CMK (cell line): ENCODE results near the gene DRG2.

Experiments used
- DNase-seq: peaks from one replicate; pipeline ENCODE4 v3.0.0-alpha.2; 2010; ENCODE audit warnings: low read depth

DRG2 gene

DNA sequence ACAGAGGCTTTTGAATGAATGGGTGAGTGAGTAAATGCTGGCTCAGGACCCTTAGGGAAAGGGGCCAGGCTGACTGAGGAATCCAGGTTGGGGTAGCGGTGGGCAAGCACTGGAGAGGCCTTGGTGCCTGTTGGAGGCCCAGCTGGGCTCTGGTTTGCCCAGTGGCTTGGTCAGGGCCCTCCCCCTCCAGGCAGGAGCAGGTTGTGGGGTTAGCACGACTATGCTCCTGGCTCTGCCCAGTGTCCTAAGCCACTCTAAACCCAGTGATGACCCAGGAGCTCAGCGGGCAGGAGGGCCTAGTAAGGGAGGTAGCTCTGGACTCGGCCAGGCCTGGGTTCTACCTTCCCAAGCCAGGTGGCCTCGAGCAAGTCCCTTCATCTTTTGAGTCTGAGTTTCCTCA lies 28.3 kb downstream of the DRG2 start:
- DNase-seq: no peak

DNA sequence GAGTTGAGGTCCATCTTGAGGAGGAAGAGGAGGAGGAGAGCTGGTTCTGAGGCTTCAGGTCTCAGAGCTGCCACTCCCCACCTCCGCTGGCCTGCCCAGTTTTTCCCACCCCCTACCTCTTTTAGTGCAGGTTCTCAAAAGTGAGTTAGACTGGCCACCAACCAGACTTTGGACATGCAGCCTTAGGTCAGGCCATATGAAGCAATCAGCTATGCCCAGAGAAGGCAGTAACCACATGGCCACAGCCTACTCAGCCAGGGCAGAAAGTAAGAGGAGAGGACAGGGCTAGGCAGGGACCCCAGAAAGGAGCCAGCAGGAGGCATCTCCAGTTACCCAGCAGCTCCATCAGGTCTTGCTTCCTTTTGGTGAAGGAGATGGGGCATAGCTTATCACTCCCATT lies 29.8 kb downstream of the DRG2 start:
- DNase-seq: no peak

DNA sequence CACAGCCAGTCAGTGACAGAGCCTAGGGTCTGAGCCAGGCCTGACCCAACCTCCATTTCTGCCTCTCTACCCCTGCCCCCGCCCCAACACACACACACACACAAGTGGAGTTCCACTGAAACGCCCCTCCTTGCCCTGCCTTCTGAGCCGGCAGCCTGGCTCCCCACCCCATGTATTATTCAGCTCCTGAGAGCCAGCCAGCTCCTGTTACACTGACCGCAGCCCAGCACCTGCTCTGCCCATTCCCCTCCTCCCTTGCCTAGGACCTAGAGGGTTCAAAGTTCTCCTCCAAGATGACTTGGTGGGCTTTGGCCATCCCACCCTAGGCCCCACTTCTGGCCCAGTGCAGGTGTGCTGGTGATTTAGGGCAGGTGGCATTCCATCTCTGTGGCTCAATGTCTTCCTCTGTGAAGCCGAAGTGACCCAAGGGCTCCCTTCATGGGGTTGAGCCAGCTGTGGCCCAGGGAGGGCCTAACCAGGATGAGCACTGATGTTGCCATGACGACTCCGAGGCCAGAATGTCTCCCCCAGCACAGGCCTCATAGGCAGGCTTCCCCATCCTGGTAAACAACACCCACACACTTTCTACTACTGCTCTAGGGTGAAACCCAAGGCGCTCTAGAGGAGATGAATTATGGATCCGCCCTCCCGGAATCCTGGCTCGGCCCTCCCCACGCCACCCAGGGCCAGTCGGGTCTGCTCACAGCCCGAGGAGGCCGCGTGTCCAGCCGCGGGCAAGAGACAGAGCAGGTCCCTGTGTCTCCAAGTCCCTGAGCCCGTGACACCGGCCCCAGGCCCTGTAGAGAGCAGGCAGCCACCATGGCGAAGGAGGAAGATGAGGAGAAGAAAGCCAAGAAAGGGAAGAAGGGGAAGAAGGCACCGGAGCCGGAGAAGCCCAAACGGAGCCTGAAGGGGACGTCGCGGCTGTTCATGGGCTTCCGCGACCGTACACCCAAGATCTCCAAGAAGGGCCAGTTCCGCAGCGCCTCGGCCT lies 30.5 kb downstream of the DRG2 start:
- no peak for DNase-seq

DNA sequence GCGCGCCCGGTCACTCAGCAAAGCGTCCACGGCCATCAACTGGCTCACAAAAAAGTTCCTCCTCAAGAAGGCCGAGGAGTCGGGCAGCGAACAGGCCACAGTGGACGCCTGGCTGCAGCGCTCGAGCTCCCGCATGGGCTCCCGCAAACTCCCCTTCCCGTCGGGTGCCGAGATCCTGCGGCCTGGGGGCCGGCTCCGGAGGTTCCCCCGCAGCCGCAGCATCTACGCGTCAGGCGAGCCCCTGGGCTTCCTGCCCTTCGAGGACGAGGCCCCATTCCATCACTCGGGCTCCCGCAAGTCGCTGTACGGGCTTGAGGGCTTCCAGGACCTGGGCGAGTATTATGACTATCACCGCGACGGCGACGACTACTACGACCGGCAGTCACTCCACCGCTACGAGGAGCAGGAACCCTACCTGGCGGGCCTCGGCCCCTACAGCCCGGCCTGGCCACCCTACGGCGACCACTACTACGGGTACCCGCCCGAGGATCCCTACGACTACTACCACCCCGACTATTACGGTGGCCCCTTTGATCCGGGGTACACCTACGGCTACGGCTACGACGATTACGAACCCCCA lies 31.5 kb downstream of the DRG2 start:
- no peak for DNase-seq

DNA sequence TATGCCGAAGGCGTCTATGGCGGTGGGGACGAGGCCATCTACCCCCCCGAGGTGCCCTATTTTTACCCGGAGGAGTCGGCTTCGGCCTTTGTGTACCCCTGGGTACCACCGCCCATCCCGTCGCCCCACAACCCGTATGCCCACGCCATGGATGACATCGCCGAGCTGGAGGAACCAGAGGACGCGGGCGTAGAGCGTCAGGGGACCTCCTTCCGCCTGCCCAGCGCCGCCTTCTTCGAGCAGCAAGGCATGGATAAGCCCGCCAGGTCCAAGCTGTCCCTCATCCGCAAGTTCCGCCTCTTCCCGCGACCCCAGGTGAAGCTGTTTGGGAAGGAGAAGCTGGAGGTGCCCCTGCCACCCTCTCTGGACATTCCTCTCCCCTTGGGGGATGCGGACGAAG lies 32.2 kb downstream of the DRG2 start:
- no peak for DNase-seq

DNA sequence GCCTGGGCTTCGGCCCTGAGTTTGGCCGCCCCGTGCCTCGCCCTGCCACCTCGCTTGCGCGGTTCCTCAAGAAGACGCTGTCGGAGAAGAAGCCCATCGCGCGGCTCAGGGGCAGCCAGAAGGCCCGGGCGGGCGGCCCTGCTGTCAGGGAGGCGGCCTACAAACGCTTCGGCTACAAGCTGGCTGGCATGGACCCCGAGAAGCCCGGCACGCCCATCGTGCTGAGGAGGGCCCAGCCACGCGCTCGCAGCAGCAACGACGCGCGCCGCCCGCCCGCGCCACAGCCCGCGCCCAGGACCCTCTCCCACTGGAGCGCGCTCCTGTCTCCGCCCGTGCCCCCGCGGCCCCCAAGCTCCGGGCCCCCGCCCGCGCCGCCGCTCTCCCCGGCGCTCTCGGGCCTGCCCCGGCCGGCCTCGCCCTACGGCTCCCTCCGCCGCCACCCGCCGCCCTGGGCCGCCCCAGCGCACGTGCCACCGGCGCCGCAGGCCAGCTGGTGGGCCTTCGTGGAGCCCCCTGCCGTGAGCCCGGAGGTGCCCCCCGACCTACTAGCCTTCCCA lies 32.8 kb downstream of the DRG2 start:
- DNase-seq: no peak

DNA sequence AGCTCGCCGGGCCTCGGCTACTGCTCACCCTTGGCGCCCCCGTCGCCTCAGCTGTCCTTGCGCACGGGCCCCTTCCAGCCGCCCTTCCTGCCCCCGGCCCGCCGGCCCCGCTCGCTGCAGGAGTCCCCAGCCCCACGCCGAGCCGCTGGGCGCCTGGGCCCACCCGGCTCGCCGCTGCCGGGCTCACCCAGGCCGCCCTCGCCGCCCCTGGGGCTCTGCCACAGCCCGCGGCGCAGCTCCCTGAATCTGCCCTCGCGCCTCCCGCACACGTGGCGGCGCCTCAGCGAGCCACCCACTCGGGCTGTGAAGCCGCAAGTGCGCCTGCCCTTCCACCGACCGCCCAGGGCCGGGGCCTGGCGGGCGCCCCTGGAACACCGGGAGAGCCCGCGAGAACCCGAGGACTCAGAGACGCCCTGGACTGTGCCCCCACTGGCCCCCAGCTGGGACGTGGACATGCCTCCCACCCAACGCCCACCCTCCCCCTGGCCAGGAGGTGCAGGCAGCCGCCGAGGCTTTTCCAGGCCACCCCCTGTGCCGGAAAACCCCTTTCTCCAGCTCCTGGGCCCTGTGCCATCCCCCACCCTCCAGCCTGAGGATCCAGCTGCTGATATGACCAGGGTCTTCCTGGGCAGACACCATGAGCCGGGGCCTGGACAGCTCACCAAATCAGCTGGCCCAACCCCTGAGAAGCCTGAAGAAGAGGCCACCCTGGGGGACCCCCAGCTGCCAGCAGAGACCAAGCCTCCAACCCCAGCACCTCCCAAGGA lies 33.6 kb downstream of the DRG2 start:
- no peak for DNase-seq

DNA sequence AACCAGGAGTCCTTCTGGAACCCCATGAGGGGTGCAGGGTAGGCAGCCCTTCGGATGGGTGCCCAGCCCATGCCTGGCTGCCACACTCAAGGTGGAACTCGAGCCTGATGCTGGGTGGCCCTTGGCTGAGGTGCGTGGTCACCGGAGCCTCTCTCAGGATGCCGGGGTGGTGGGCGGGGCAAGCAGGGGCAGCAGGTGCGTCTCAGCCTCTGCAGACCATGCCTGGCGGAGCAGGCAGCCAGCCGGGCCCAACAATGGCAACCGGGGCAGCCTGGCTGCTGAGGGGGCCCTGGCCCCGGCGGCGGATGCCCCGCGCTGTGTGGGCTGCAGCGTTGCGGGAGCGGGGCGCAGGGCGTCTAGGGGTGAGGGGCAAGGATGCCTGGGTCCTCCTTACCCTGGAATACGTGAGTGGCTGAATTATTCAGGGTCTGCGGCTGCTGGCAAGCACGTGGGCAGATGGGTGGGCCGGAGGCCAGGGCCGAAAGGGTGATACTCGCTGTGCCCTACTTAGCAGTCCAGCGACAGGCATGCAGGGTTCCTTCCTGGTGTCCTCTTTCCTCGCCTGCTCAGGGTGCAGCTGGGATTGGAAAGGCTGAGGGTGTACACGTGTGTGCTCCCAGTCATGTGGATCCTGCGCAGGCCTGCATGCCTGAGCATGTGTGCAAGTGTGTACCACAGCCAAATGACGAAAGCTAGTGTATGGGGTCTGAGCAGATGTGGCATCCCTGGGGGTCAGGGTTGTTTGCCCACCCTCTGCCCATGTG lies 35.4 kb downstream of the DRG2 start:
- no peak for DNase-seq

DNA sequence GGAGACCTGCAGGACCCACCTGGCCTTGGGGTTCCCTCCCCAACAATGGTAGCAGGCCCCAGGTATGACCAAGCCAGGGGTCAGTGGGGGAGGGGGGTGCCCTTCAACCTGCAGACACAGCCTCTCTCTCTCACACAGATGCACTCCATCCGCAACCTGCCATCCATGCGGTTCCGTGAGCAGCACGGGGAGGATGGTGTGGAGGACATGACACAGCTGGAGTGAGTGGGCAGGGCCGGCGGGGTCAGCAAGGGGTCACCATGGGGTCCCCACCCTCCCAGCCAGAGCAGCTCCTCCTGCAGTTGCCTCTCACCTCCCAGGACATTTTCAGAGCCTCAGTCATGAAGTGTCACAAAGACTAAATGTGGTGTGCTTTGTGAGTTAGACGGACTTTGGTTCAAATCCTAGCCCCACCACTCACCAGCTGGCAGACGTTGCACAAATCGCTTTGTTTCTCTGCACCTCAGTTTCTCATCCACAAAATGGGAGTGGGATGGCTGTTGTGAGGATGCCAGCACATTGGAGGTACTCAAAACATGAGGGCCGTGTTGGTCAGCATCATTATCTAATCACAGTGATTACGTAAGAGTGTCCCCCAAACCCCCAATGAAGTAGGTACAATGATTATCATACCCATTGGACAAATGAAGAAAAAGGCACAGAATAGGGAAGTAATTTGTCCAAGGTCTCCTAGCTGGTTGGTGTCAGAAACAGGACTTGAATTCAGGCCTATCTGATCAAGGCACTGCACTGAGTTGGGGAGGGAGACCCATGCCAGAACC lies 36.8 kb downstream of the DRG2 start:
- no peak for DNase-seq

DNA sequence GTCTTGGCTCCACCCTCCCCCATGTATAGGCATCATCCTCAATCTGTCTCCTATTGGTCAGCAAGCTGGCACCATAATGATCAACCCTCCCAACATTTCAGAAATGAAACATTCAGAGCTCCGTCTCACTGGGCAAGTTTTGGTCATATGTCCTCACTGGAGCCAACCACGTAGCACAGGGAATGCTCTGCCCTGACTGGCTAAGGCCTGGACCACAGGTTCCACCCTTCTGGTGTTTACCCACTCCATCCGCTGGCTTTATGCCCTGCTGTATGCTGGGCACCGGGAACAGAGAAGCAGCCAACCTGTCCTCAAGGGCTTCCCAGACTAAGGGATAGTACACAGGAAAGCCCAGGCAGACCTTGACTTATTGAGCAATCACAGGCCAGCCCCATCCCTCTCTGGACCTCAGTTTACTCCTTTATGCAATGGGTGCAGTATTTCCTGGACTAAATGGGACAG lies 41.3 kb downstream of the DRG2 start:
- no peak for DNase-seq

DNA sequence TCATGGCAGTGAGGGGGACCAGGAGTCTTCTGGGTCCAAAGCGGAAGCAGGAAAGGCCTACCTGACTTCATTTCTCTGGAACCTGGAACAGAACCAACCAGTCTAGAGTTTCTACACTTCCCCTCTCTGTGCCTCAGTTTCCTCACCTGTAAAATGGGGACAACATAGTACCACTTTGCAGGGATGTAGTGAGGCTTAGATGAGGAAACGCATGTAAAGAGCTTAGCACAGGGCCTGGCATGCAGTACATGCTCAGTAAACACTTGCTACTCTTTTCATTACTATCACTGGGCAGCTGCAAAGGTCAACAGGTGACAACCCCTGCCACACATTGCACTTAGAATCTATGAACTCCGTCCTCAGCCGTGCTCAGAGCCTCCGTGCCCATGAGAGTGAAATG lies 45.0 kb downstream of the DRG2 start:
- no peak for DNase-seq

DNA sequence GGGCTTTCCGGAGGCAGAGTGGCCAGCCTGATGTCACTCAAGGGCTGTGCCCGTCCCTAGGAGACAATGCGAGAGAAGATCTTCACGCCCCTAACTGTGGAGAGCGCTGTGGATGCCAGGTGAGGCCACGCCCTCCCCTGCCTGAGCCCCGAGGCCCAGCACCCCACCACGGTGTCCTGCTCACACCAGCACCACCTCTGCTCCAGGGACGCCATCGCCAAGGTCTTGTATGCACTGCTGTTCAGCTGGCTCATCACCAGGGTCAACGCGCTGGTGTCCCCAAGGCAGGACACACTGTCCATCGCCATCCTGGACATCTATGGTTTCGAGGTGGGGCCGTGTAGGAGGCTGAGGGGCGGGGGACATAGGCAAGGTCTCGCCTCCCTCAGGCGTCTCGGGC lies 48.6 kb downstream of the DRG2 start:
- no peak for DNase-seq

DNA sequence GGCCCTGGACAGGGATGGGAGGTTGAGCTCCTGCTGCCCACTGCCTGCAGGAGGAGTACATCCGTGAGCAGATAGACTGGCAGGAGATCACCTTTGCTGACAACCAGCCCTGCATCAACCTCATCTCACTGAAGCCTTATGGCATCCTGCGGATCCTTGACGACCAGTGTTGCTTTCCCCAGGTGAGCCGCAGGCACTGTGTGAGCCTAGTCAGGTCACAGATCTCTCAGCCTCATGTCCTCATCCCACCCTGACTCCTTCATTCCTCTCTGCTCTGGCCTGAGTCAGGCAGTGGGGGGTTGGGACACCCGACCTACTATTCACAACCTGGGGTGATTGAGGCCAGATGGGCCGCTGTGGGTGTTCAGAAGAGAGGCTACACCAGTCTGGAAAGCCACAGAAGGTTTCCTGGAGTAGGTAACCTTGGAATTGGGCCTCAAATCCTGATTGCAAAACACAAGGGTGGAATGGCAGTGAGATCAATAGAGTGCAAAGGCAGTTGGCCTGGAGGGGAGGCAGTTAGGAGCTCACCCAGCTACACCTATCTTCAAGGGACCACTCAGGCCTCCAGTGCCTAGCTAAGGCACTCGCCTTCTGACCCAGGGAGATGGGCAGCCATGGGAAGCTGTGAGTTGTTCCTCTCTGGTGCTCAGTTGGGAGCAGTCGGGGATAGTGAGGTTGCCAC lies 50.5 kb downstream of the DRG2 start:
- DNase-seq: no peak

DNA sequence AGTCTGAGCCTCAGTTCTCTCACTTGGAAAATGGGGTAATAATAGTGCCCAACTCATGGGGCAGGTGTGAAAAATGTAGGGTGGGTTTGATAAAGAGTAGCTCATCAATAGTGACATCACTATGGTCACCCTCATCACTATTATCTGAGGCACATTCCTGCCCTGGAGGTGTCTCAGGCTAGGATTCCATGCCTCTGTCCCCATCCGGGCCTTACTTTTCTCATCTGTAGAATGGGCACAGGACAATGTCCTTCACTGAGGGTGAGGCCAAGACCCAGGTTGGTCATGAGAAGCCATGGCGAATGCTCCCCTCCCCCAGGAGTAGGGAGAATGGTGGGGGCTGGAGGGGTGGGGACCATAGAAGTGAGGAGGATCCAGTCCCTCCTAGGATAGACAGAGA lies 51.3 kb downstream of the DRG2 start:
- no peak for DNase-seq

DNA sequence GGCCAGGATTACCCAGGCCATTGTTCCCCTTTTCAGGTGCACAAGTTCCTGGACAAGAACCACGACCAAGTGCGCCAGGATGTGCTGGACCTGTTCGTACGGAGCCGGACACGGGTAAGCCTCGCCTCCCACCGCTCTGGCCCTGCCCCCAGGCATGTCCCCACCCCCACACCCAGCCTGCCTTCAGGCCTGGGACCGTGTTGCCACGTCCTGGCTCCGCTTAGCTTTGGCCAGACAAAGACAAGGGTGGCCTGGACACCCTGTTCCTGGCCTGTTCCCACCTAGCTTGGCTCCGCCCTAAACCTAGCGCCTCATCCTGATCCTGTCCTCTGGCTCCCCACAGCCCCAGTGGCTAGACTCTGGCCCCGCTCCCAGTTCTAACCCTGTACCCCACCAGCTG lies 51.8 kb downstream of the DRG2 start:
- no peak for DNase-seq

DNA sequence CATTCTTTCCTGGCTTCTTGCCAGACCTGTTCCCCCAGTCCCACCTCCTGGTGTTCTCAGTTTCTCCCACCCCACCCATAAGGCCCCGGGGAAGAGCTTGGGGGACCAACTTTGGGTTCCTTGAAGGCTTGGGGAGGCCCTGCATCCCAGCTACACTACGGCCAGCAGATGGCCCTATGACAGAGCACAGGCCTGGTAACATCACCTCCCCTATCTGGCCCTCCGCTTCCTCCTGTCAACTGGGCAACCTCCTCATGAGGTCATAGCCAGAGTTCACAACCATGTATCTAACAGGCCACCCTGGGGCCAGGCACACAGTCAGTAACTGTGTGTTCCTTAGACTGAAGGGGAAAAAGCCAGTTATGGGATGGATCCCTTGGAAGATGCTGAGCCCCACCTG lies 52.2 kb downstream of the DRG2 start:
- DNase-seq: no peak

DNA sequence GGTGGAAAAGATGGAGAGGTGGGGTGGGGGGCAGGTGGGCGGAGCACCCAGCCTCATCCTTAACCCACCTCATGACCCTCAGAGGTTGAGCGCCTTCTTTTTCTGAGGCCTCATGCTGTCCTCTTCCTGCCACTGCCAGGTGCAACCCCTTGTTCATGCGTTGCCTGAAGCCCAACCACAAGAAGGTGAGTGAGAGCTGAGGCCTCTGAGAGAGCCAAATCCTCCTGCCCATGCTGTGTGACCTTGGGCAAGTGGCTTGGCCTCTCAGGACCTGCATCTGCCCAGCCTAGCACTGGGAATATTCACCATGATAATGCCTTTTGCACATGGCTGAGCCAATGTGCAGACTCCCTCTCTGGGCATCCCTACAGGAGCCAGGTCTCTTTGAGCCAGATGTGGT lies 52.9 kb downstream of the DRG2 start:
- DNase-seq: no peak

DNA sequence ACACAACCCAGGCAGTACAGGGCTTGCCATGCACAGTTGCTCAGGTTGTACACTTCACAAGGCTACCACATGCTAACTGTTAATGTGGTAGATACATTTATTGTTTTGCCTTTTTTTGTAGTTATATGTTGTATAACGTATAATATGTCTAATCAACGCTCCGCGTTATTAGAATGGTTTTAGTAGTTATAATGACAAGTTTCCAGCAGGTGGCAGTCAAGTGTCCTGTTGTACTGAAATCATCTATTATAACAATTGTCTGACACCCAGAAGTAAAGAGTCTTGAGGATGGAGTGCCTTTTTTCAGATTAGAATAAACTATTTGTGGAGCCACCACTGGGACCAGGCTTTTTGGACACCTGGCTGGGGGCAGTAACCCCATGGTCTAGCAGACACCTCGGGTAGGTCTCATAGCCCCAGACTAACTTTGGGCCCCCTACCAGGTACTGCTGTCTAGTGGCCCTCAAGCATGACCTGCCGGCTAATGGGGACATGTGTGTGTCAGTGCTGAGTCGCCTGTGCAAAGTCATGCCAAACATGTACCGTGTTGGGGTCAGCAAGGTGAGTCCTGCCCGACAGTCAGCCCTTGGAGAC lies 53.6 kb downstream of the DRG2 start:
- no peak for DNase-seq

DNA sequence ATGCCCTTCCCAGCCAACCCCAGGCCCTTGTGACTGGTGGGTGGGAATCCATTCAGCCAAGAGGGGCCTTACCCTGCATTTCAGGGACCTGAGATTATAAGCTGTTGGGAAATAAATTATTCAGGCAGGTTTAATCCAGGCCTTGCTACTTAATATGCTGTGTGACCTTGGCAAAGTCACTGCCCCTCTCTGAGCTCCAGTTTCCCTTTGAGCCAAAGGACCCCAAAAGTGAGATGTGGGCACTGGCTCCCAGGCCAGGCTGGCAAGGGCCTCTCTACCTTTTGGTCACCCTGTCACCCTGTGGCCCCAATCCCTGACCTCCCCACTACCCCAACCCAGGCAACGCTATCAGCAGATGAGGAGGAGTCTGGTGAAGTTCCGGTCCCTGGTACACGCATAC lies 54.7 kb downstream of the DRG2 start:
- DNase-seq: no peak
